Measurements from ENCODE around the gene ADO. TPM values are rescaled to one million over a fixed set of nuclear protein-coding genes. Genes with fewer than 3 reads are reported as not detected.

Gene ADO
- total RNA-seq, 1 experiment from 2014 or later, result 26.2 TPM

DNA sequence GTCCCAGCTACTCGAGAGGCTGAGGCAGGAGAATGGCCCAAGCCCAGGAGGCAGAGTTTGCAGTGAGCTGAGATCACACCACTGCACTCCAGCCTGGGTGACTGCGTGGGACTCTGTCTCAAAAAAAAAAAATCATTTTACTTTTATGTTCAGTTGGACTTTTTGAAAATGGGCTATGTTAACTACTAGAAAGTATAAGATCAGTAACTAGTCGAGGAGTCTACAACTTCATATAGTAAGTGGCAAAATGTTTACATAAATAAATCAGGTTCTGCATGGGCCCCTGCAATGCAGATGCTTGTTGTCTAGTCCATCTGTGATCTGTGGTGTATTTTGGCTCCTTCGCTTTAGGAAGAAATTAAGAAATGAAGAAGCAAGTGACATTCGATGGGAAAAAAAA, 12.3 kb upstream of the ADO start:
- H3K4me2 ChIP-seq (ENCODE audit: low read length), result no peak overlapping the region
- DNase-seq (ENCODE audit: low read depth, low spot score) (no peak), ATAC-seq (no peak)
- ChIA-PET CTCF (no interaction called here), POLR2A (no interaction called here), RAD21 (ENCODE audit: low non-redundant PET in 1 of 2, low total read pairs in 2 of 2, uncharacterized antibody in 2 of 2, unreplicated experiment in 2 of 2) (no interaction called here)
- no peak overlapping the region for H3K4me3 ChIP-seq (replicated peaks in 1 of 2; ENCODE audit: low read depth in 1 of 2, low read length in 2 of 2)
- TF ChIP-seq, protein P1, sequence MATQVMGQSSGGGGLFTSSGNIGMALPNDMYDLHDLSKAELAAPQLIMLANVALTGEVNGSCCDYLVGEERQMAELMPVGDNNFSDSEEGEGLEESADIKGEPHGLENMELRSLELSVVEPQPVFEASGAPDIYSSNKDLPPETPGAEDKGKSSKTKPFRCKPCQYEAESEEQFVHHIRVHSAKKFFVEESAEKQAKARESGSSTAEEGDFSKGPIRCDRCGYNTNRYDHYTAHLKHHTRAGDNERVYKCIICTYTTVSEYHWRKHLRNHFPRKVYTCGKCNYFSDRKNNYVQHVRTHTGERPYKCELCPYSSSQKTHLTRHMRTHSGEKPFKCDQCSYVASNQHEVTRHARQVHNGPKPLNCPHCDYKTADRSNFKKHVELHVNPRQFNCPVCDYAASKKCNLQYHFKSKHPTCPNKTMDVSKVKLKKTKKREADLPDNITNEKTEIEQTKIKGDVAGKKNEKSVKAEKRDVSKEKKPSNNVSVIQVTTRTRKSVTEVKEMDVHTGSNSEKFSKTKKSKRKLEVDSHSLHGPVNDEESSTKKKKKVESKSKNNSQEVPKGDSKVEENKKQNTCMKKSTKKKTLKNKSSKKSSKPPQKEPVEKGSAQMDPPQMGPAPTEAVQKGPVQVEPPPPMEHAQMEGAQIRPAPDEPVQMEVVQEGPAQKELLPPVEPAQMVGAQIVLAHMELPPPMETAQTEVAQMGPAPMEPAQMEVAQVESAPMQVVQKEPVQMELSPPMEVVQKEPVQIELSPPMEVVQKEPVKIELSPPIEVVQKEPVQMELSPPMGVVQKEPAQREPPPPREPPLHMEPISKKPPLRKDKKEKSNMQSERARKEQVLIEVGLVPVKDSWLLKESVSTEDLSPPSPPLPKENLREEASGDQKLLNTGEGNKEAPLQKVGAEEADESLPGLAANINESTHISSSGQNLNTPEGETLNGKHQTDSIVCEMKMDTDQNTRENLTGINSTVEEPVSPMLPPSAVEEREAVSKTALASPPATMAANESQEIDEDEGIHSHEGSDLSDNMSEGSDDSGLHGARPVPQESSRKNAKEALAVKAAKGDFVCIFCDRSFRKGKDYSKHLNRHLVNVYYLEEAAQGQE (IDR thresholded peaks at IDR 0.05; ENCODE audit: low read depth), result no peak
- TF ChIP-seq ZBTB33 (IDR thresholded peaks at IDR 0.05; ENCODE audit: extremely low read depth, insufficient replicate concordance, low read length) (no peak), CEBPB (IDR thresholded peaks at IDR 0.05; ENCODE audit: low read depth) (no peak), EZH2 (IDR thresholded peaks at IDR 0.05) (no peak), RAD21 (IDR thresholded peaks at IDR 0.05; ENCODE audit: low read depth) (no peak), YY1 (IDR thresholded peaks at IDR 0.05; ENCODE audit: extremely low read depth, insufficient replicate concordance, low read depth, low read length) (no peak), CTCF (IDR thresholded peaks at IDR 0.05 in 2 of 3, conservative IDR thresholded peaks at IDR 0.05 in 1 of 3; ENCODE audit: borderline replicate concordance in 1 of 3, insufficient read depth in 1 of 3, low read depth in 2 of 3, low read length in 2 of 3) (no peak), TCF7L2 (IDR thresholded peaks at IDR 0.05; ENCODE audit: borderline replicate concordance, extremely low read depth, insufficient read depth, insufficient read length) (no peak), ZNF274 (IDR thresholded peaks at IDR 0.05; ENCODE audit: low read depth, low read length) (no peak), EZH2phosphoT487 (IDR thresholded peaks at IDR 0.05; ENCODE audit: borderline replicate concordance) (no peak), ZFX (IDR thresholded peaks at IDR 0.05) (no peak), ATF3 (IDR thresholded peaks at IDR 0.05) (no peak), POLR2A (IDR thresholded peaks at IDR 0.05; ENCODE audit: borderline replicate concordance, extremely low read depth, insufficient read depth, insufficient read length) (no peak), EGR1 (IDR thresholded peaks at IDR 0.05; ENCODE audit: low read depth) (no peak), FOSL1 (IDR thresholded peaks at IDR 0.05; ENCODE audit: low read depth) (no peak), SIN3A (IDR thresholded peaks at IDR 0.05; ENCODE audit: low read depth) (no peak)
- TF ChIP-seq, protein P2, sequence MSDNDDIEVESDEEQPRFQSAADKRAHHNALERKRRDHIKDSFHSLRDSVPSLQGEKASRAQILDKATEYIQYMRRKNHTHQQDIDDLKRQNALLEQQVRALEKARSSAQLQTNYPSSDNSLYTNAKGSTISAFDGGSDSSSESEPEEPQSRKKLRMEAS (IDR thresholded peaks at IDR 0.05), result no peak
- H3K4me1 ChIP-seq (ENCODE audit: control insufficient read depth in 1 of 2, insufficient read depth in 2 of 2, low read length in 2 of 2), result no peaks in the 10 kb centered on the region
- H3K79me2 ChIP-seq (ENCODE audit: insufficient read depth, low read length), result no peaks in the 10 kb centered on the region
- no peak overlapping the region for H3K9ac ChIP-seq (ENCODE audit: low read length)
- H3K9me3 ChIP-seq (ENCODE audit: control insufficient read depth in 1 of 2, insufficient read depth in 1 of 2, low read depth in 1 of 2, low read length in 2 of 2), result no peaks in the 10 kb centered on the region
- no peaks in the 10 kb centered on the region for H3K36me3 ChIP-seq (ENCODE audit: control insufficient read depth in 1 of 2, insufficient read depth in 2 of 2, low read length in 2 of 2)
- H2AFZ ChIP-seq (ENCODE audit: low read depth, low read length, poor library complexity, severe bottlenecking), result no peak overlapping the region
- intact Hi-C loops (cut with micrococcal nuclease), result no loop called here
- H3K9me2 ChIP-seq (ENCODE audit: insufficient read depth), result no peaks in the 10 kb centered on the region
- no TSS peak for BruUV-seq (replicated peaks)
- no peaks in the 10 kb centered on the region for H4K20me1 ChIP-seq (ENCODE audit: insufficient read depth)
- H3K27ac ChIP-seq (ENCODE audit: low read depth, low read length), result no peak overlapping the region
- peaks cover 12% of the 10 kb centered on the region for H3K27me3 ChIP-seq (ENCODE audit: insufficient read depth, low read length)
